OCI-LY3 (cell line): ENCODE data around the gene DIP2C.

Source experiments
- H2AFZ ChIP-seq: fragments of 200-600, 300-600 bp; shearing (Covaris generic); 2 replicates; pipeline ENCODE4 v1.6.0; 2014; ENCODE audit warnings: antibody characterized with exemption, low read depth, low read length
- H3K27ac ChIP-seq: fragments of 200-600, 300-600 bp; sonication (generic); 2 replicates; pipeline ENCODE4 v1.5.1; 2014; ENCODE audit warnings: mild to moderate bottlenecking, low read length, moderate library complexity, mixed read lengths
- H3K27me3 ChIP-seq: fragments of 200-600, 300-600 bp; sonication (generic); 2 replicates; pipeline ENCODE4 v1.6.1; 2014; ENCODE audit warnings: low read depth, low read length, mixed read lengths
- H3K36me3 ChIP-seq: fragments of 200-600, 300-600 bp; sonication (generic); replicated peaks from 2 replicates; pipeline ENCODE3; 2014; ENCODE audit warnings: low read depth, low read length, mixed read lengths
- H3K4me1 ChIP-seq: fragments of 300-600, 200-600 bp; sonication (generic); 2 replicates; pipeline ENCODE4 v1.6.1; 2014; ENCODE audit warnings: low read length, mixed read lengths
- H3K4me2 ChIP-seq: fragments of 200-600, 300-600 bp; sonication (generic); 2 replicates; pipeline ENCODE4 v1.6.1; 2014; ENCODE audit warnings: low read length, mixed read lengths
- H3K4me3 ChIP-seq: fragments of 300-600, 200-600 bp; sonication (generic); 2 replicates; pipeline ENCODE4 v1.5.1; 2014; ENCODE audit warnings: antibody characterized with exemption, mild to moderate bottlenecking, low read length, moderate library complexity
- H3K79me2 ChIP-seq: fragments of 300-600, 200-600 bp; shearing (Covaris generic); 2 replicates; pipeline ENCODE4 v1.6.1; 2014; ENCODE audit warnings: mild to moderate bottlenecking, low read length, mixed read lengths
- H3K9ac ChIP-seq: fragments of 300-600, 200-600 bp; shearing (Covaris generic); 2 replicates; pipeline ENCODE4 v1.6.0; 2014; ENCODE audit warnings: mild to moderate bottlenecking, low read length, moderate library complexity
- H3K9me3 ChIP-seq: fragments of 200-600, 300-600 bp; shearing (Covaris generic); 2 replicates; pipeline ENCODE4 v1.6.1; 2014; ENCODE audit warnings: low read length, mixed read lengths; ENCODE audit not compliant: insufficient read depth
- H4K20me1 ChIP-seq: fragments of 200-600, 300-600 bp; sonication (generic); 2 replicates; pipeline ENCODE4 v1.6.1; 2016; ENCODE audit warnings: low read length, mixed read lengths; ENCODE audit not compliant: insufficient read depth
- EZH2phosphoT487 ChIP-seq: fragments of 200-600 bp; shearing (Covaris generic); IDR thresholded peaks from 2 replicates; pipeline ENCODE4 v1.6.1; 2018; ENCODE audit warnings: antibody characterized with exemption, mixed run types, low read depth
- TF ChIP-seq, protein P1 (sequence below): fragments of 200-600, 300-600 bp; sonication (generic); IDR thresholded peaks from 2 replicates; pipeline ENCODE4 v1.5.1; 2014; ENCODE audit warnings: antibody characterized with exemption, low read length, low read depth

DIP2C gene

DNA sequence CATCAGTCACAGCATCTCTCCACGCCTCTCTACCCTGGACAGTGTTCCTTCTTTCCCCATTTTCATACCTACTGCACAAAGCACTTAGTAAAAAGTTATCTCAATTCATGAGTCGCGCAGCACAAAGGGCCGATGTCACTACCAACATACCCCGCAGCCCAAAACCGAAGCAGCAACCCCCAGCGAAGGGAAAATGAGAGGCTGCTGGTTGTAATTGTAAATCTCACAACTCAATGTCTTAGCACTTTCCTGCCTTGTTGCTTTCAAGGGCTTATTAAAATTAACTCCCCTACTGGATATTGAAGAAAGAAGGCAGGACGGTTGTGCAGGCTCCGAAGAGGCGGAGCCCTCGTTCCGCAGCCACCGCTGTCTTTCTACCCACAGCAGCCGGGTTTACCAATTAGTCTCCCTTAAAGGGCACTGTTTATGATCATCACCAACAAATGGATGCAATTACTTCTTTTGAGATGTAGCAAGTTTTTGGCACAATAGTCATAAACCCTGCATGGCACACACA lies 6.5 kb downstream of the DIP2C start:
- H3K9me3 ChIP-seq, result no peaks in the 10 kb centered on the region
- no peak overlapping the region for H2AFZ ChIP-seq
- no peak overlapping the region for H3K4me2 ChIP-seq
- no peak overlapping the region for H3K27ac ChIP-seq
- no peak overlapping the region for H3K9ac ChIP-seq
- no peak overlapping the region for H3K4me3 ChIP-seq
- H3K36me3 ChIP-seq, result no peaks in the 10 kb centered on the region
- H3K4me1 ChIP-seq, result no peaks in the 10 kb centered on the region; the same call in 1 of the 2 replicates
- no peaks in the 10 kb centered on the region for H3K79me2 ChIP-seq
- TF ChIP-seq EZH2phosphoT487, result no peak
- TF ChIP-seq, protein P1, sequence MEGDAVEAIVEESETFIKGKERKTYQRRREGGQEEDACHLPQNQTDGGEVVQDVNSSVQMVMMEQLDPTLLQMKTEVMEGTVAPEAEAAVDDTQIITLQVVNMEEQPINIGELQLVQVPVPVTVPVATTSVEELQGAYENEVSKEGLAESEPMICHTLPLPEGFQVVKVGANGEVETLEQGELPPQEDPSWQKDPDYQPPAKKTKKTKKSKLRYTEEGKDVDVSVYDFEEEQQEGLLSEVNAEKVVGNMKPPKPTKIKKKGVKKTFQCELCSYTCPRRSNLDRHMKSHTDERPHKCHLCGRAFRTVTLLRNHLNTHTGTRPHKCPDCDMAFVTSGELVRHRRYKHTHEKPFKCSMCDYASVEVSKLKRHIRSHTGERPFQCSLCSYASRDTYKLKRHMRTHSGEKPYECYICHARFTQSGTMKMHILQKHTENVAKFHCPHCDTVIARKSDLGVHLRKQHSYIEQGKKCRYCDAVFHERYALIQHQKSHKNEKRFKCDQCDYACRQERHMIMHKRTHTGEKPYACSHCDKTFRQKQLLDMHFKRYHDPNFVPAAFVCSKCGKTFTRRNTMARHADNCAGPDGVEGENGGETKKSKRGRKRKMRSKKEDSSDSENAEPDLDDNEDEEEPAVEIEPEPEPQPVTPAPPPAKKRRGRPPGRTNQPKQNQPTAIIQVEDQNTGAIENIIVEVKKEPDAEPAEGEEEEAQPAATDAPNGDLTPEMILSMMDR, result no peak
- H3K27me3 ChIP-seq, result no peaks in the 10 kb centered on the region
- no peaks in the 10 kb centered on the region for H4K20me1 ChIP-seq

DNA sequence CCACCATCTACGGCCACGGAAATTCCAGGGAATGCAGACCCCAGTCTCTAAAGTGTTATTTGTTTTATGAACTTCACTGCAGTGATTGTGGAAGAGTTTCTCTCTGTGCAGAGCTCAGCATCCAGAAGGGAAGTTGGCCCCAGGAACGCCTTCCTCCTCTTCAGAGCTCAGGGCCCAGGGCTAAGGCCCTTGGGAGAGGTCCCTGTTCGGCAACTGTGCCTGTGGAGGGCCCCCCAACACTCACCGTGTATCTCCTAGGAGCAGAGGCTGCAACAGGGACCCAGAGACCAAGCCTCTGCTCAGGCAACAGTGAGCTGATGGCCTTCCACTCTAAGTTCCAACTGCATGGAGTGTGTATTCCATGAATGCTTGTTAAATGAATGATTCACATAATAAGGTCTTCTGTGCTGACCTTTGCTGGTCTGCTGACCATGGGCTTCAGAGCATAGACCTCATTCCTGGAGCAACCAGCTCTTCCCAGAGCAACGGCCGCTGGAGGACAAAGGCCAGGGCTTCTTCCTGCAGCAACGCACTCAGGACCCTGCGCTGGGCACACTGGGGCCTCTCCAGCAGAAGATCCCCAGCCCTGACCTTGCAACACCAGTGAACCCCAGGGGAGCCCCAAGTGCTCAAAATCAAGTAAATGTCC lies 7.7 kb downstream of the DIP2C start:
- Histone ChIP-seq H3K27ac (no peak overlapping the region), H3K4me3 (no peak overlapping the region), H3K27me3 (no peaks in the 10 kb centered on the region; the same call in 1 of the 2 replicates), H4K20me1 (no peaks in the 10 kb centered on the region), H3K79me2 (no peaks in the 10 kb centered on the region), H2AFZ (no peak overlapping the region), H3K9me3 (no peaks in the 10 kb centered on the region), H3K9ac (no peak overlapping the region), H3K36me3 (no peaks in the 10 kb centered on the region), H3K4me2 (no peak overlapping the region), H3K4me1 (no peaks in the 10 kb centered on the region; the same call in 1 of the 2 replicates)
- TF ChIP-seq, protein P1, result no peak
- no peak for TF ChIP-seq EZH2phosphoT487

DNA sequence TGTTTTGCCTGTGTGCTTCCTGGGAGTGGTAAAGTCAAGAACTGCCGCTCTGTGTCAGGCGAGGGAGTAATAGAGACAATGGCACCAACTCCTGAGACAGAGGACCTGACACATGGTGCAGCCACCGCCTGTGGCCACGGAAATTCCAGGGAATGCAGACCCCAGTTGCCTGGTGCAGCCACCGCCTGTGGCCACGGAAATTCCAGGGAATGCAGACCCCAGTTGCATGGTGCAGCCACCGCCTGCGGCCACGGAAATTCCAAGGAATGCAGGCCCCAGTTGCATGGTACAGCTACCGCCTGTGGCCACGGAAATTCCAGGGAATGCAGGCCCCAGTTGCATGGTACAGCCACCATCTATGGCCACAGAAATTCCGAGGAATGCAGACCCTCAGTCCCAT lies 8.7 kb downstream of the DIP2C start:
- no peak overlapping the region for H3K9ac ChIP-seq
- TF ChIP-seq EZH2phosphoT487, result no peak
- TF ChIP-seq, protein P1, result no peak
- no peak overlapping the region for H2AFZ ChIP-seq
- H4K20me1 ChIP-seq, result no peaks in the 10 kb centered on the region
- no peaks in the 10 kb centered on the region for H3K9me3 ChIP-seq
- no peak overlapping the region for H3K4me3 ChIP-seq
- no peak overlapping the region for H3K27ac ChIP-seq
- H3K79me2 ChIP-seq, result no peaks in the 10 kb centered on the region
- no peak overlapping the region for H3K4me2 ChIP-seq
- no peaks in the 10 kb centered on the region; the same call in 1 of the 2 replicates for H3K4me1 ChIP-seq
- no peaks in the 10 kb centered on the region for H3K36me3 ChIP-seq
- peaks cover 2% of the 10 kb centered on the region; the same call in 1 of the 2 replicates for H3K27me3 ChIP-seq

DNA sequence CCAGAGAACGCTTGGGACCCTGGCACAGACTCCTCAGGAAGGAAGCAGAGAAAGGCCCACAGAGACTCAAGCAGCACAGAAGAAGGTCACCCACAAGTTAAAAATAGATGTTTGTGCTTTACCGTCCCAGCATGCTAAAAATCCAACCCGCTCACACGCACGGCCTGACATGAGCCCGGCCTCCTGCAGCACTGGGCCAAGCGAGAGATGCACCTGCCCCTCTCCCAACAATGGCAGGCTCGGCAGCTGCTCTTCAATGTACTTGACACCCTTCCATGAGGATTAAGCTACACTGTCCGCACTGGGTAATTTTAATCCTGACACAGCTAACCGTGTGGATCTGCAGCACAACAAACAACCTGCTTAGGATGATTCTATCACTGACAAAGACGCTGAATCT lies 9.3 kb downstream of the DIP2C start:
- TF ChIP-seq, protein P1, result no peak
- no peak for TF ChIP-seq EZH2phosphoT487
- Histone ChIP-seq H2AFZ (no peak overlapping the region), H3K4me3 (no peak overlapping the region), H4K20me1 (no peaks in the 10 kb centered on the region), H3K4me1 (no peaks in the 10 kb centered on the region; the same call in 1 of the 2 replicates), H3K36me3 (no peaks in the 10 kb centered on the region), H3K27ac (no peak overlapping the region), H3K9ac (no peak overlapping the region), H3K79me2 (no peaks in the 10 kb centered on the region), H3K4me2 (no peak overlapping the region), H3K27me3 (peaks cover 2% of the 10 kb centered on the region; the same call in 1 of the 2 replicates), H3K9me3 (no peaks in the 10 kb centered on the region)
